A549 (cell line): ENCODE measurements around the gene ZCCHC17. TPM values are rescaled to one million over a fixed set of nuclear protein-coding genes. Genes with fewer than 3 reads are reported as not detected.
"Not testable (repeated sequence)": the region's sequence is repeated elsewhere in the genome, so short reads cannot be mapped to it uniquely, and the experiment has no call there.

Experiments
- ATAC-seq, 2 experiments: fragments of 200-7000 bp in 1 of 2; fragments of >200 bp in 1 of 2; cut with Nextera tagmentation in 1 of 2; cut with Tn5 transposase in 1 of 2; 3 replicates each; pipeline versions ENCODE4 v1.8.0 to v1.9.1; 2018 to 2020; ENCODE audit warnings: mild to moderate bottlenecking in 1 of 2, moderate library complexity in 1 of 2
- CTCF ChIA-PET: fragments of 300-600 bp; sonication (Branson Sonifier 250); formaldehyde crosslinking; extraction: SDS; loops from one replicate; lab custom pipeline; 2021; ENCODE audit warnings: antibody characterized with exemption, inconsistent platforms; lab: Yijun Ruan, JAX
- POLR2A ChIA-PET: fragments of 350-600 bp; formaldehyde crosslinking; extraction: SDS; loops from one replicate; lab custom pipeline; 2021; ENCODE audit warnings: antibody characterized with exemption, inconsistent platforms; lab: Yijun Ruan, JAX
- DNase-seq, 2 experiments: peaks; one replicate each; pipeline versions ENCODE4 v3.0.0 to v3.0.0-alpha.2; 2011 to 2016; ENCODE audit warnings: low read depth in 1 of 2, low spot score in 1 of 2
- FAIRE-seq: peaks from 2 replicates; lab custom pipeline; 2011; peaks lifted over from hg19 to GRCh38; lab: Jason Lieb, UNC
- H3K27ac ChIP-seq, 2 experiments: fragments of >200 bp; sonication (Bioruptor Twin); formaldehyde crosslinking; 3 replicates each; pipeline ENCODE4 v1.5.1; 2016 to 2017
- H3K4me1 ChIP-seq: fragments of >200 bp; sonication (Bioruptor Twin); formaldehyde crosslinking; 3 replicates; pipeline ENCODE4 v1.6.1; 2016
- H3K4me2 ChIP-seq: fragments of >200 bp; sonication (Bioruptor Twin); formaldehyde crosslinking; 3 replicates; pipeline ENCODE4 v1.6.1; 2016
- H3K4me3 ChIP-seq: fragments of >200 bp; sonication (Bioruptor Twin); formaldehyde crosslinking; 3 replicates; pipeline ENCODE4 v1.5.1; 2016
- H3K9me3 ChIP-seq: fragments of >200 bp; sonication (Bioruptor Twin); formaldehyde crosslinking; 3 replicates; pipeline ENCODE4 v1.6.1; 2016
- CBX2 ChIP-seq: fragments of 200-600 bp; sonication (generic); IDR thresholded peaks from 2 replicates; pipeline ENCODE4 v1.6.1; 2016; ENCODE audit warnings: low read depth, mild to moderate bottlenecking, borderline replicate concordance
- CHD4 ChIP-seq: fragments of 200-600 bp; sonication (generic); IDR thresholded peaks from 2 replicates; pipeline ENCODE4 v1.6.1; 2016; ENCODE audit warnings: antibody characterized with exemption, mild to moderate bottlenecking, borderline replicate concordance
- E2F6 ChIP-seq: IDR thresholded peaks from 2 replicates; pipeline ENCODE4 v1.6.1; 2012; ENCODE audit warnings: low read depth, borderline replicate concordance
- EHF ChIP-seq: fragments of 250-450 bp; sonication (Bioruptor Pico); IDR thresholded peaks from 2 replicates; pipeline ENCODE4 v1.5.0; 2020; ENCODE audit warnings: mild to moderate bottlenecking
- EHMT2 ChIP-seq: fragments of 200-600 bp; sonication (generic); IDR thresholded peaks from 2 replicates; pipeline ENCODE4 v1.6.1; 2016; ENCODE audit warnings: antibody characterized with exemption, low read depth, mild to moderate bottlenecking, moderate library complexity
- ELK1 ChIP-seq: fragments of 150-350 bp; IDR thresholded peaks from 2 replicates; pipeline ENCODE4 v1.6.1; 2014; ENCODE audit warnings: low read depth, mild to moderate bottlenecking, low read length
- EP300 ChIP-seq, 2 experiments: fragments of >200 bp; sonication (Bioruptor Twin); formaldehyde crosslinking; IDR thresholded peaks; 2 replicates in 1 of 2; 3 replicates in 1 of 2; pipeline ENCODE4 v1.6.1; 2016 to 2017
- HES2 ChIP-seq: fragments of >200 bp; sonication (Bioruptor Twin); formaldehyde crosslinking; IDR thresholded peaks from 2 replicates; pipeline ENCODE4 v1.6.1; 2016
- HOXB13 ChIP-seq: fragments of 250-450 bp; sonication (Bioruptor Pico); IDR thresholded peaks from 2 replicates; pipeline ENCODE4 v1.5.0; 2020; ENCODE audit warnings: low read depth, mild to moderate bottlenecking, moderate library complexity
- NFE2L2 ChIP-seq: fragments of 150-350 bp; conservative IDR thresholded peaks from 2 replicates; pipeline ENCODE4 v1.6.1; 2014; ENCODE audit warnings: low read length
- NPAS2 ChIP-seq: fragments of 250-450 bp; sonication (Bioruptor Pico); IDR thresholded peaks from 2 replicates; pipeline ENCODE4 v1.8.0; 2022; ENCODE audit warnings: mild to moderate bottlenecking, moderate library complexity, borderline replicate concordance
- PBX3 ChIP-seq: IDR thresholded peaks from 2 replicates; pipeline ENCODE4 v1.6.1; 2012
- PHF8 ChIP-seq: fragments of 200-600 bp; sonication (generic); IDR thresholded peaks from 2 replicates; pipeline ENCODE4 v1.6.1; 2016; ENCODE audit warnings: low read depth, mild to moderate bottlenecking, antibody characterized with exemption, moderate library complexity, borderline replicate concordance
- POLR2AphosphoS2 ChIP-seq: conservative IDR thresholded peaks from 2 replicates; pipeline ENCODE4 v1.6.1; 2012; ENCODE audit warnings: low read length, improper control_type of control experiment, inconsistent platforms
- RNF2 ChIP-seq: fragments of 200-600 bp; sonication (generic); IDR thresholded peaks from 2 replicates; pipeline ENCODE4 v1.6.1; 2016; ENCODE audit warnings: low read depth, mild to moderate bottlenecking, antibody characterized with exemption, moderate library complexity, borderline replicate concordance
- ZNF302 ChIP-seq: fragments of 250-450 bp; sonication (Bioruptor Pico); IDR thresholded peaks from 2 replicates; pipeline ENCODE4 v1.9.0; 2021; ENCODE audit warnings: inconsistent platforms, mild to moderate bottlenecking, moderate library complexity
- ZSCAN20 ChIP-seq: fragments of 250-450 bp; sonication (Bioruptor Pico); IDR thresholded peaks from 2 replicates; pipeline ENCODE4 v1.8.0; 2022; ENCODE audit warnings: mild to moderate bottlenecking, moderate library complexity
- WGBS: methylation state at CpG from one replicate; pipeline ENCODE4 v1.1.6; 2017; ENCODE audit errors: missing lambda C conversion rate; 5-methylcytosine and 5-hydroxymethylcytosine counted together
- polyA plus RNA-seq, 4 experiments: library from polyadenylated mRNA; depleted of rRNA in 3 of 4; stranded (reverse); fragments of >200 nt; fragmentation: RNase III in 1 of 4; extraction: RNeasy Plus Mini Kit Qiagen cat#74134 plus additional on column Dnase treatment in 1 of 4; gene quantifications; 2 replicates in 3 of 4; 3 replicates in 1 of 4; pipeline ENCODE4 v1.2.3, GENCODE V29; 2011 to 2017

The ZCCHC17 gene
- polyA plus RNA-seq, 2 of the 4 experiments (the other 2 are of a cell fraction): 28.0 to 34.5 TPM

GRCh38 chr1:31272369-31272768 lies 24.5 kb upstream of the ZCCHC17 start:
- Histone ChIP-seq H3K27ac (no peak overlapping the region), H3K4me2 (no peak overlapping the region), H3K9me3 (no peaks in the 10 kb centered on the region), H3K4me3 (no peak overlapping the region), H3K4me1 (no peaks in the 10 kb centered on the region)
- TF ChIP-seq EHMT2: no peak
- WGBS: 94% methylated on average over 3 of the region's 3 CpGs
- no peak for FAIRE-seq
- no peak for DNase-seq
- no peak for ATAC-seq
- POLR2A ChIA-PET: no interaction called here
- CTCF ChIA-PET: interaction anchor here (1.1 to 1.8 kb wide), 3 partner anchors 15 to 276 kb away, joined by 3 to 4 read pairs (median 3); no protein-coding TSS in a partner anchor

- POLR2A ChIA-PET: no interaction called here
- TF ChIP-seq HES2 (no peak), NFE2L2 (no peak), ZSCAN20 (CRISPR knock-in tag) (no peak), PHF8 (no peak), EHF (CRISPR knock-in tag) (no peak), POLR2AphosphoS2 (no peak), RNF2 (no peak), HOXB13 (CRISPR knock-in tag) (no peak), E2F6 (no peak), CBX2 (no peak), CHD4 (no peak), ZNF302 (CRISPR knock-in tag) (no peak), NPAS2 (no peak), ELK1 (no peak), PBX3 (no peak), EP300 (IDR thresholded peaks at IDR 0.05) (no peak)
- TF ChIP-seq, all 56 proteins: peak for 0
- no peak for ATAC-seq
- CTCF ChIA-PET: interaction anchor here (0.5 to 0.7 kb wide), 2 partner anchors 12 to 15 kb away, joined by 3 to 4 read pairs; no protein-coding TSS in a partner anchor
- no peak for DNase-seq
- no peak overlapping the region for H3K27ac ChIP-seq
- FAIRE-seq: no peak
- no peaks in the 10 kb centered on the region for H3K4me1 ChIP-seq
- 90% methylated on average over 2 of the region's 2 CpGs for WGBS
- H3K9me3 ChIP-seq: no peaks in the 10 kb centered on the region
- H3K4me2 ChIP-seq: no peak overlapping the region
- no peak overlapping the region for H3K4me3 ChIP-seq
Measured at GRCh38 chr1:31273619-31274018, 23.2 kb upstream of the ZCCHC17 start.

GRCh38 chr1:31282426-31282825 lies 14.4 kb upstream of the ZCCHC17 start:
- FAIRE-seq: not testable (repeated sequence)
- CTCF ChIA-PET: interaction anchor here (1.3 to 2.7 kb wide), 2 partner anchors 98 to 503 kb away, joined by 3 to 13 read pairs; no protein-coding TSS in a partner anchor

GRCh38 chr1:31287791-31288190 lies 9.0 kb upstream of the ZCCHC17 start:
- FAIRE-seq, DNase-seq, H3K9me3 ChIP-seq, POLR2A ChIA-PET, ATAC-seq, H3K4me1 ChIP-seq, H3K4me2 ChIP-seq, H3K4me3 ChIP-seq, H3K27ac ChIP-seq: not testable (repeated sequence)
- CTCF ChIA-PET: interaction anchor here (0.9 kb wide), 1 partner anchor 16 kb away, joined by 3 read pairs; no protein-coding TSS in a partner anchor
- 98% methylated on average over 4 of the region's 4 CpGs for WGBS

More at GRCh38 chr1:31282426-31282825, 14.4 kb upstream of the ZCCHC17 start:
- ATAC-seq, DNase-seq, H3K4me1 ChIP-seq, H3K4me2 ChIP-seq, H3K4me3 ChIP-seq, POLR2A ChIA-PET, H3K27ac ChIP-seq, H3K9me3 ChIP-seq: not testable (repeated sequence)
- 97% methylated on average over 9 of the region's 9 CpGs for WGBS
